HG03108 (cell line): ENCODE results near the gene C11orf52.
A peak's percentile ranks its signal among the peaks of the same experiment; 100 is the strongest.
"Not testable (repeated sequence)": the region's sequence is repeated elsewhere in the genome, so short reads cannot be mapped to it uniquely, and the experiment has no call there.

ENCODE experiments used
- ATAC-seq: cut with Tn5 transposase; IDR thresholded peaks from one replicate; pipeline ENCODE4 v1.9.1; 2021; ENCODE audit warnings: moderate library complexity; ENCODE audit not compliant: unreplicated experiment

C11orf52 gene, protein sequence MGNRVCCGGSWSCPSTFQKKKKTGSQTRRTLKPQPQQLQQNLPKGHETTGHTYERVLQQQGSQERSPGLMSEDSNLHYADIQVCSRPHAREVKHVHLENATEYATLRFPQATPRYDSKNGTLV

DNA sequence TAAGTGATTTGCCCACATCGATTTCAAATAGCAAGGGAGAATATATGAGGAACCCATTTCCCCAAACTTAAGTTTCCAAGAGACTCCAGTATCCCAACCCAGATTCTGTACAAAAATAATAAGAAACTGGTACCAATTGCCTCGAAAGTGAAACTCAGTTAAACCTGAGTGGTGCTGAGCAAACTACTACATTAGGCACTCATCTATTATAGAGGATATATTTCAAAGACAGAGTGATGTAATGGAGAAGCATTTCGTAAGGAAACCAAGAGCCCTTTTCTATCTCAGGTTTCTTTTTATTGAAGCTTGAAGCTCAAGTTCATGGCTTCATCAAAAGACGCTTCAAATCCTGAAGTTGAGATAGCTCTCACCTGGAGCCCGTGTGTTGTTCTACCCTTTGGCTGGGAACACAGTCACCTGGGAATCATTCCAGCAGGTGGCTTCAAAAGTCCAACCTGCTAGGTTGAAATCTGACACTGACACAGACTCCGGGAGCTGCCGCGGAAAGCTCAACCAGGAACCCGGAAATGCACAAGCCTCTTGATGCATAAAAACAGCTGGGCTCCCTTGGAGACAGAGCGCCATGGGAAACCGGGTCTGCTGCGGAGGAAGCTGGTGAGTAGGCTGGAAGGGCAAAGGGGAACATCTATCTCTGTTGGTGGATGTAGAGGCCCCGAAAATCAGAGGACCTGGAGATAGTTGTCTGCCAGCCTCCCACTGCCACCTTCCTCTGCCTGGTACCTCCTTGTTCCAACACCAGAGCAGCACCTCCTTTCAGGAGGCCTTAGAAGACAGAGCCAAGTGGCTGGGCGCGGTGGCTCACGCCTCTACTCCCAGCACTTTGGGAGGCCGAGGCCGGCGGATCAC is at the start of gene C11orf52:
C11orf52 (plus strand) TSS at position 524 of the 867 bp plus-strand sequence; CDS start at position 584, 60 bp downstream.
- ATAC-seq: no peak

DNA sequence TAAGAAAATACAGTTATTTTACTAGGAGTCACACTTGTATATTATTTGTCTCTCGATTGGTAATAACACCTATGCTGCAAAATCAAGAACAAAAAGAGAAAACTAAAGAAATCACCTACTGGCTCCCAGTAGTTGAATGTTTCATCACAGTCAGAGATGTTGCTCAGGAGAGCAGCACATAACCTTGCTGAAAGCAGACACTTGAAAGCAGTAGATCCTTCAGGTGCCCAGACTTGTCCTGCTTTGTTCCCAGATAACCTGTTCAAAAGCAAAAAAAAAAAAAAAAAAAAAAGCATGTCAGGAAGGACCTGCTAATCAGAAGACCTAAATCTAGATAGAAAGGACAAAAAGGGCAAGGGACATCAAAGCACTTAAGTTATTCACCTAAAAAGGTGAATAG is 48.6 kb upstream of the C11orf52 start:
- ATAC-seq: no peak

DNA sequence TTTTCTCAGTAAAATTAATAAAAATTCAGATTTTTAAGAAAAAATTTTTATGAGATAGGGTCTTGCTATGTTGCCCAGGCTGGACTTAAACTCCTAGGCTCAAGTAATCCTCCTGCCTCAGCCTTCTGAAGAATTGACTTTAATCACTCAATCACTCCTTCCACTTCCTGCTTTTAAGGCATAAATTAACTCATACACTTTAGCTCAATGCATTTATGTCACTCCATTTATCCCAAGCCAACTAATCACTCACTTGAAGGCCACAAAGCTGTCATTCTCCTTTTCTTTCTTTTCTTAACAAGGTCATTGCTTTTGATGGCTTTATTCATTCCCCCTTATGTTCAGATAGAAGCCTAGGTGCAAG is 48.2 kb upstream of the C11orf52 start:
- peak; percentile 4 for ATAC-seq

DNA sequence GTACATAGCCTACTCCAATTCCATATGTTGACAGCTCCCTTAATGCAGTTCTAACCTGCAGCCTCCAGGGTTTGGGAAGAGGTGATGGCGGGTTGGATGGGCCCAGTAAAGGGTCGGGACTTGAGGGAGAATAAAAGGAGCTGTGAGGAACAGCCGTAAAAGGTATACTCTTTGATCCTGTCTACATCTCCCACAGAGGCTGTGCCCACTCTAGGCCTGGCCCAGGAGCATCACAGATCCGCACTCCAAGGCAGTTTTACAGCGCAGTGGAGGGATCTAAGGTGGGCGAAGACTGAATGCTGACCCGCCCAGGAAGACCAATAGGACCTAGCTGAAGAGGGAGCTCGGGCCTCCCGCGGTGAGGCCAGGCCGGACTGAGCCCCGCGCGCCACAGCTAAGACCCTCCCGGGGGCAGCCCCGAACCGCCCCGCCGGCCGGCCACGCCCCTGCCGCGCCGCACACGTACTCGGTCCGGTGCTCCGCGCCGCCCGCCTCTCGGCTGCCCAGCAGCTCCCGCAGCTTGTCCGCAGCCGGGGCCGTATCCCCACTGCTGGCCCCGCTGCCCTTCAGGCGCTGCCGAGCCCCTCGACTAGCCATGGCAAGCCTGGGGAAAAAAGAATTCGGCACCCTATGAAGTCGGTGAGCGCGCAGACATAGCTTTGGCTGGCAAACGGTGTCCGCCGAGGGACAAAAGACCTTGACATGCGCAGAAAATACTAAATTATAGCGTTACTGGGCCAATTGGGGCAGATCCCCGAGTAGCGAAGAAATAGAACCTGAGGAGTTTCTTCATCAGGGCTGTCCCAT is 47.6 kb upstream of the C11orf52 start, which contains the start of gene ALG9:
ALG9 (minus strand) TSS at position 696 of the 807 bp plus-strand sequence; CDS start at position 597, 99 bp downstream.
- peak; percentile 93 for ATAC-seq

DNA sequence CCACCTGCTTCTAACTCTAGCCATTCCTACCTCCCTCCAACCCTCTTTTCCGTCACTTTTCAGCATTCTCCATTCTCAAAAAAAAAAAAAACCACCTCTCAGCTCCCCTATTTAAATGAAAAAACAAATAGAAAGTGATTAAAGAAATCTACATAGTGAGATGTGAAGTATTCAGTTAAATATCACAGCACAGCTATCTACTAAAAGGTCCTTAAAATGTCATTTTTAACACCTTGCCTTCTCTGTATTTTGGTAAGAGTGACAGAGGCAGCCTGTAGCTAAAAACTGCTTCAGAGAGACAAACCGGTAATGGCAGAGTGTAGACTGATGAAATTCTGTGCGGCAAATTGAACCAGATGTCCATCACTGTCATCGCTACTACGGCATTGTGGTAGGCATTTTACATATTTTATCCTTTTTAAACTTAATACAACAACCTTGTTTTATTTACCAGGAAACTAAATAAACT is 47.0 kb upstream of the C11orf52 start:
- no peak for ATAC-seq

DNA sequence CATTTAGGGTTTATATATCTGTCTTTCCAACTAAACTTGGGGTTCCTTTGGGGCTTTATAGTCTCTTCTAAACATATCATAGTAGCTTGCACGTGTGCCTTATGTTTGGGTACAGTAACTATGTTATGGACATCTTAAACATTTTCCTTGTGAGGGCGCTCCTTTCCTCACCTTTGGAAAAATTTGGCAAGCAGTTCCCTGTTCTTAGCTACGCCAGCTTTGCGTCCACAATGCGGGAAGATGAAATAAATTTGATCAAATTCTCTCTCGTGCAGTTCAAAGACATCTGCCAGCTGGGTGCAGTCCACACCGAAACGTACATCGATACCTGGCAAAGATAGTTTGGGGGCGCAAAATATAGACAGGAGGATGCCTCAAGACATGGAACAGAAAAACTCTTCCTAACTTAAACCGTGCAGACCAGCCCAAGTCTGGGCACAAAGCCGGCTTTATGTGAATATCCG is 40.3 kb upstream of the C11orf52 start:
- no peak for ATAC-seq

DNA sequence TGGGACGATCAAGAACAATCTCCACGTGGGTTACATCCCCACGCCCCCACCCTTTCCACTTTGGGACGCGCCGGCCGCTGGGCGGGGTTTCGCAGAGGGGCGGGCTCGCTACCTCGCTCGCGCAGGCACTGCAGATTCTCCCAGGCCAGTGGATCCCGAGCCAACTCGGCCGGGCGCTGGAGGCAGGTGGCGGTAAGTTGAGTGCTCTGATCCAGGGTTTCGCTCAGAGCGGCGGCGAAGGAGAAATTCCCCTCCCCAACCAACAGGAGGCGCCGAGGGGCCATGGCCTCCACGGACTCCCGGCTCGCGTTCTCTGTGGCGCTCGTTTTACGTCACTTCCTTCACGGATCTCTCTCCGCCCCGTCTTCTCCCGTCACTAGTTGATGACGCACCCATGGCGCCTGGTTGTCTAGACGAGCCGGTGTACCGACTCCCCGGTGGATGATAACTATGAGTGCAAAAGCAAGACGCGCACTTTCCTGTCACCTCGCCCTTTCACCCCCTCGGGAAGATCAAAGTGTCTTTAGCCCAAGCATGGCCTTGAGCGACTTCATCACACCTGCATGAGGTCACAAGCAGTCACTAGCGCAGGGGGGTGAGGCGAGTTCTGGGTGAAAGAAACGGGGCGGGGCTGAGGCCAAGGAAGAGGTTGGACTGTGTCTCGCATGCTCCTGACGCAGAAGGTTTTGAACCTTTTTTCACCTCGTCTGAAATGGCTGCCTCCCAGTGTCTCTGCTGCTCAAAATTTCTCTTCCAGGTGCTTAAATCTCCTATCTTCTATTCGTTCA is 39.7 kb upstream of the C11orf52 start, which contains the start of the genes CFAP68 and FDXACB1:
CFAP68 (plus strand) TSS at position 693 of the 788 bp plus-strand sequence; CDS start at position 713, 20 bp downstream.
FDXACB1 (minus strand) TSS at position 317 of the 788 bp plus-strand sequence; CDS start at position 284, 33 bp downstream.
- peak; percentile 84 for ATAC-seq

DNA sequence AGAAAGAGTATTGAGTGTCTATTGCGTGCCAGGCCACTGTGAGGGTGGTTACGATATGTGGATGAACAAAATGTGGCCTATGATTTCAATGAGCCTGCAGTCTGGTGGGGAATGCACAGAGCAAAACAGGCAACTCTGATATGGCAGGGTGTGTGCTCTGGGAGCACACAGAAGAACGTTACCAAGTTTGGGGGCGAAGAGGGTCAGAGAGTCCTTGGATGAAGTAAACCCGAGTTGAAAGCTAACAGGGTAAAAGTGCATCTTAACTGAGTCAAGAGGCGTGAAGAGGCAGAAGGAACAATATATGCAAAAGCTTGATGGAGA is 39.1 kb upstream of the C11orf52 start:
- no peak for ATAC-seq

DNA sequence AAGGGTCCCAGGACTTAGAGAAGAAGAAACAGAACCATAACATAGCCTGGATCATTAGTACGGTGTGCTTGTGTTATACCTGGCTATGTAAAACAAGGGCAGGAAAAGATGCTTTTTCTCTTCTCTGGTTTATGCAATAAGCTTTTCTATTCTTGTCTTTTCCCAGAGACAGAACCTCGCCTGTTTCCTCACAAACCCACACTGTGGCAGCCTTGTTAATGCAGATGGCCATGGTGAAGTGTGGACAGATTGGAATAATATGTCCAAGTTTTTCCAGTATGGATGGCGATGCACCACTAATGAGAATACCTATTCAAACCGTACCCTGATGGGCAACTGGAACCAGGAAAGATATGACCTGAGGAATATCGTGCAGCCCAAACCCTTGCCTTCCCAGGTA is 36.5 kb upstream of the C11orf52 start:
- ATAC-seq: no peak

DNA sequence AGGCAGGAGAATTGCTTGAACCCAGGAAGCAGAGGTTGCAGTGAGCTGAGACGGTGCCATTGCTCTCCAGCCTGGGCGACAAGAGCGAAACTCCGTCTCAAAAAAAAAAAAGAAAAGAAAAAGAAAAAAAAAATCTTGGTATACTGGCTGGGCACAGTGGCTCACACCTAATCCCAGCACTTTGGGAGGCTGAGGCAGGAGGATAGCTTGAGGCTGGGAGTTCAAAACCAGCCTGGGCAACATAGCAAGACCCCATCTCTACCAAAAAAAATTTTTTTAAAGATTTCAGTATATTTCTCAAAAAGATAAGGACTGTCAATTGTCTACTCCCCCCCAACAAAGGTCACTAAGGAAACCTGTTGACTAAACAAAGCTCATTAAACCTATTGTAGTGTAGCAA is 33.7 kb upstream of the C11orf52 start:
- not testable (repeated sequence) for ATAC-seq

DNA sequence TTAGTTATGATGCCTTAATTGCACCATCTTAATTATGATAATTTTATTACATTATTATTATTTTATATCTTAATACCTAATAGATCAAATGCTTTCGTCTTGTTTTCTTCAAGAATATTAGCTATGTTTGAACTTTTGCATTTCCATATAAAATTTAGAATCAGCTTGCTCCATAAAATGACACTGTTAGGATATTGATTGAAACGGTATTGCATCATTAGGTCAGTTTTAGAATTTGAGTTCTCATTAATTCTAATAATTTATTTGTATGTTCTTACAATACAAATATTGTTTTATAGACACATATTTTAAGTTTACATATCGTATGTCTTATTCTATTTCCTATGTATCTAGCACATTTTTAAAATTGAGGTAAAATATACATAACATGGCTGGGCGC is 32.7 kb upstream of the C11orf52 start:
- ATAC-seq: no peak

DNA sequence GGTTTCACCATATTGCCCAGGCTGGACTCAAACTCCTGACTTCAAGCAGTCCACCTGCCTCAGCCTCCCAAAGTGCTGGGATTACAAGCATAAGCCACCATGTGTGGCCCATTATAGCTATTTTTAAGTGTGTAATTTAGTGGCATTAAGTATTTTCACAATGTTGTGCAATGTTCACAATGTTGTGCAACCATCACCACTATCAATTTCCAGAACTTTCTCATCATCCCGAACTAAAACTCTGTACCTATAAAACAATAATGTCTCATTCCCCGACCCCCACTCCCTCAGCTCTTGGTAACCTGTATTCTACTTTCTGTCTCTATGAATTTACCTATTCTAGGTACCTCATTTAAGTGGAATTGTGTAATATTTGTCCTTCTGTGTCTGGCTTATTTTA is 31.9 kb upstream of the C11orf52 start:
- no peak for ATAC-seq

DNA sequence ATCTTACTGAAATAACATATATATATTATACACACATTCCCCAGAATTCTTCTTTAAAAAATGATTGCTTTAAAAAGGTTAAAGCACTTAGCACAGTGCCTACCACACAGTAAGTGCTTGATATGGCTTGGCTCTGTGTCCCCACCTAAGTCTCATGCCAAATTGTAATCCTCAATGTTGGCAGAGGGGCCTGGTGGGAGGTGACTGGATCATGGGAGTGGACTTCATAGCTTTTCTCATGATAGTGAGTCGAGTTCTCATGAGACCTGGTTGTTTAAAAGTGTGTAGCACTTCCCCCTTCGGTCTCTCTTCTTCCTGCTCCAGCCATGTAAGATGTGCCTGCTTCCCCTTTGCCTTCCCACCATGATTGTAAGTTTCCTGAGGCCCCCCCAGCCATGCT is 13.3 kb upstream of the C11orf52 start:
- ATAC-seq: no peak

DNA sequence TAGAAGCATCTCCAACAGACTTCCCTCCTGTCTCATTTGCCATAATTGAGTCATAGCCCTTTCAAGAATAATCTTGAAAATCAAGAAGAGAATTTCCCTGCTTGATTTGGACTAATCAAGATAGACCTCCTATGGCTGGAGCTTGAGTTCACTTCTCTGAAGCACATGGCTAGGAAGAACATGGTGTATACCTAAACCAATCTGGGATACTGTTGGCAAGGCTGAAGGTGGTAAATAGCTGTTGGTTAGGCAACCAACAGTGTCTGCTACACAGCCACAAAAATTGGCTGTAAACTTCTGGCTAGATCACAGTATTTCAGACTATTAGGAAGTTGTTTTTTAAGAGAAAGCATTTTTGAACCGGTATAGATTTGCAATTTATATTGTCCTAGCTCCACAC is 12.0 kb upstream of the C11orf52 start:
- no peak for ATAC-seq

DNA sequence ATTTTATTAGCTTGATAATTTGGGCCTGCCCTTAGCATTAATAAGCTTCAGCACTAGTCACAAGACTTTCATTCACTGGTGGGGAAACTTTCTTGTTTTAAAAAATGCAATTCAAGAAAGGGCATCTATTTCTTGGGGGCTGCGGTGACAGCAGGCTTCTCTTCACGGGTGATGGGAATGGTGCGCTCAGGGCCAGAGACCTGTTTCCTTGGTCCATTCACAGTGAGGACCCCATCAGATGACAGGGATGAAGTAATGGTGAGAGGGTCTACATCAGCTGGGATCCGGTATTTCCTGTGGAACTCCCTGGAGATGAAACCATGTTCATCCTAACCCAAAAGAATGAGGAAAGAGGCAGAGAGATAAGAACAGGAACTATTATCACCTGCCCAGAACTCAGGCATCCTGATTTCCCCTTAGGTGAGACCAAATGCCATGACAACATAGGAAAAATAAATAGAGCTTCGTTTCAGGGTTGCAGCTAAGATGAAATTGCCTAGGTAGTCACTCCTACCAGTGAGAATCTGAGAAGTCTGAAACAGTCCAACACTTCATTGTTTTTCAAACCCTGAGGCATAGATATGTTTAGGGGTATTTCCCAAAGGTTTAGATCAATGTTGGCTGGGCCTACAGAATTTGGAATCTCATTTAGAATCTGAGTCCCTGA is 9.9 kb upstream of the C11orf52 start:
- no peak for ATAC-seq

DNA sequence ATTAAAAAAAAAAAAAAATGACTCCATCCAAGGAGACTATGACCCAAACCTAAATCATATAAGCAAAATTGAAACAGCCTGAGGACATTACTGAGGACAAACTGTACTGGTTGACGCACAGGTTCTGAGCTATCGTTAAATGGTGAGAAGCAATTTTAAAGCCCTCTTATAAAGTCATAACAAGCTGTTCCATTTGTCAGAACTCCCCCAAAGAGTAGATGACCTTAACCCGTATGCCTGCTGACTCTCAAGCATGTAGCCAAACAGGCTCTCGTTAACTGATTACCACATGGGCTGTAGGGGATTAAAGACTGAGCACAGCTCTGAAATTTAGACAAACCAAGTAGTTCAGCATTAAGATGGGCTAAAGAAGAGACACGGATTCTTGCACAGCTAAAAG is 9.3 kb upstream of the C11orf52 start:
- no peak for ATAC-seq

DNA sequence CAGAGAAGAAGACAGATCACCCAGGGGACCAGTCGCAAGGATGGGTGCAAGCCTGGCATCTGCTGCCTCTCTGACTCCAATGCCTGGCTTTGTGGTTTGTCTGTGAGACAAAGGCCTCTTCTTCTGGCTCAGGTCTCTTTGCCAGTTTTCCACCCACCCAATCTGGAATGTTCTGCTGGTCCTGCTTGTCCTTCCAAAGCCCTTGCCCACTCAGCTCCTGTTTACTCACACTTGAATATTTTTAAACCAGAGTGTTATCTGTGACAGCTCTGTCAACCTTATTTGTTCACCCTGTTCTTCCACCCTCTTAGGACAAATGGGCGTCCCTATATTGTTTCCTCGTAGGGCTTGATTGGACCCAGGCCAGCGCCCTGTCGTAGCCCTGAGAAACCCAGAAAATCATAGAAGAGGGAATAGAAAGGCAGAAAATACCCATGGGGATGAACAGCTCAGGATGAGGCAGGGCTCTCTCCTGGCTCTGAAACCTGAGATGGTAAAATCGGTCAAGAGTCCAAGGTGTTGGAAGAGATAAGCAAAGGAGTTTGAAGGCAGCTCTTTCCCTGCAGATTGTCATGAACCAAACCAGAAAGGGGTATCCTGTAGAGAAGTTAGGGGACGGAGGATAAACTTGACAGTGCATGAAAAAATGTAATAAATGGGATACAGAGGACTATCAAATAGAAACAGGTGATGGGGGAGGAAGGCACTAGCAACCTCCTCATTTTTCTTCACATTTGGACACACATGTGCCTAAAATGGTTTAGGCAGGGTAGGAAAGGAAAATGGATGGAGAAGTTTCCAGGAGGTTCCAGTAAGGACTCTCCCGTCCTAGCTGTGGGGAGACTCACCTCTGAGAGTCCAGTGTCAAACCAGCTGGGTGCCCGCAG is 7.8 kb upstream of the C11orf52 start:
- no peak for ATAC-seq

DNA sequence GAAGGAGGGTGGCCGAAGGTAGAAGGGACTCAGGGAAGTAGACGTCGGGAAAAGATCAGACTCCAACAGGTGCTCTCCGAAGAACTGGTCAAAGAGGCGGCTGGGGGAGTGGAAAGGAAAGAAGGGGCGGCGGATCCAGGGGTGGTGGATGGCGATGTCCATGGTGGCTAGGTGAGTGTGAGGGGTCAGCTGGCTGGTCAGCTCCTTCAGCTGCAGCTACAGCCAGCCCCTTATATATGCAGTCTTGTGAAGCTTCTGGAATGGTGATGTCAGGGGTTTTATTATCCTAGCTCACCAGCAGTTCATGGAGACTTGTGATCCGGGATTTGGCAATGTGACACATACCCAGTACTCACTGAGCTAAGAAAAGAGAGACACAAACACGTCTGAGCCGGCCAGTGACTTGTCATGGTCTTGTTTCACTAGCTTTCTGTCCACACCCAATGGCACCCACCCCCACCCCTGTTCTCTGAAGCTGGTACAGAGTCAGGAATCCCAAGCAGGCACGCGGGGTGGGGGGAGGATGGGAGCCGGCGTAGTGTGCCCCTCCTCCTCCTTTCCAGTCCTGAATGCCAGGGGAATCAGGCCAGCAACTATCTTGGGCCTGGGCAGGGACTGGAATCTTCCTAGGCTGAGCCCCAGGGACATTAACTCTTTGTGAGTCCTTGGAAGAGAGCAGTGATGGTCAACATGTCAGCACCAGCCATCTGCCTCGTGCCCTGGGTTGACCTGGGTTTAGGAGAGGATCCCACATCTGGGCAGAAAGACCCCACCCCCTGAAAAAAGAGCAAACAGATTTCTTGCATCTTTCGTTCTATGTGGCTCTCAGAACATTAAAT is 6.9 kb upstream of the C11orf52 start, which contains the start of gene CRYAB:
CRYAB (minus strand) TSS at position 208 of the 839 bp plus-strand sequence; CDS start at position 162, 46 bp downstream.
- no peak for ATAC-seq
